ENCODE data around the gene TMEM213.

DNA sequence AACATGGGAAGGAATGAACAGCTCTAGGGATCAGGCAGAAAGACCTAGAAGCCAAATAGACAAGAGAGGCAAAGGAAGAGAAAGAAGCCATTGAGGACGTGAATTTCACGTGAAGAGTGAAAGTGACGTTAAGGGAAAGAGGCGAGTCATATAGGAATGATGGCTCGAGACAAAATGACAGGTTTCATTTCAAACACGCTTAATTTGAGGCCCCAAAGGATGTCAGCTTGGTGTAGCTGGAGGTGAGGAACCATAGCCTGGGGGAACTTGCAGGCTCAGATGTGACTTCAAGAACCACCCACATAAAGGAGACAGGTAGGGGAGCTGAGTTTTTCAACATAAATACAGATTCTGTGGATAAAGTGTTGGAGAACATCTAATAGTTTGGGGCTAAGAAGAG, 84.5 kb downstream of the TMEM213 start:
- TF ChIP-seq POLR2A (IDR thresholded peaks at IDR 0.05) = no peak
- TF ChIP-seq, protein P1, sequence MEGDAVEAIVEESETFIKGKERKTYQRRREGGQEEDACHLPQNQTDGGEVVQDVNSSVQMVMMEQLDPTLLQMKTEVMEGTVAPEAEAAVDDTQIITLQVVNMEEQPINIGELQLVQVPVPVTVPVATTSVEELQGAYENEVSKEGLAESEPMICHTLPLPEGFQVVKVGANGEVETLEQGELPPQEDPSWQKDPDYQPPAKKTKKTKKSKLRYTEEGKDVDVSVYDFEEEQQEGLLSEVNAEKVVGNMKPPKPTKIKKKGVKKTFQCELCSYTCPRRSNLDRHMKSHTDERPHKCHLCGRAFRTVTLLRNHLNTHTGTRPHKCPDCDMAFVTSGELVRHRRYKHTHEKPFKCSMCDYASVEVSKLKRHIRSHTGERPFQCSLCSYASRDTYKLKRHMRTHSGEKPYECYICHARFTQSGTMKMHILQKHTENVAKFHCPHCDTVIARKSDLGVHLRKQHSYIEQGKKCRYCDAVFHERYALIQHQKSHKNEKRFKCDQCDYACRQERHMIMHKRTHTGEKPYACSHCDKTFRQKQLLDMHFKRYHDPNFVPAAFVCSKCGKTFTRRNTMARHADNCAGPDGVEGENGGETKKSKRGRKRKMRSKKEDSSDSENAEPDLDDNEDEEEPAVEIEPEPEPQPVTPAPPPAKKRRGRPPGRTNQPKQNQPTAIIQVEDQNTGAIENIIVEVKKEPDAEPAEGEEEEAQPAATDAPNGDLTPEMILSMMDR (IDR thresholded peaks at IDR 0.05) = no peak

All from transverse colon (tissue), 3 donors.